ENCODE measurements around the gene LIPF. TPM values are rescaled to one million over a fixed set of nuclear protein-coding genes. Genes with fewer than 3 reads are reported as not detected.
"Not testable (repeated sequence)": the region's sequence is repeated elsewhere in the genome, so short reads cannot be mapped to it uniquely, and the experiment has no call there.

Gene LIPF
- polyA plus RNA-seq, 1 donor, result not detected

DNA sequence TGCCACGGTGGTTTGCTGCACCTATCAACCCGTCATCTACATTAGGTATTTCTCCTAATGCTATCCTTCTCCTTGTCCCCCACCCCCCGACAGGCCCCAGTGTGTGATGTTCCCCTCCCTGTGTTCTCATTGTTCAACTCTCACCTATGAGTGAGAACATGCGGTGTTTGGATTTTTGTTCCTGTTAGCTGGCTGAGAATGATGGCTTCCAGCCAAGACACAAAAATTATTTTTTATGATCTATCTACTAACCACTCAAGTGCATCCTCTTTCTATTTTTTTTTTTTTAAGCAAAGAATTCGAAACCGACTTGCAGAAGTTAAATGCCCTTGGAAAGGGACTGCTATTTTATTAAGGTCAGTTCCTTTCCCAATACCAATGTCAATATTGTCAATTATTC is 45.1 kb downstream of the LIPF start:
- not testable (repeated sequence) for H3K4me3 ChIP-seq (ENCODE audit: low read length); H3K4me1 ChIP-seq (ENCODE audit: control insufficient read depth, insufficient read depth, low read length); DNase-seq; H3K9me3 ChIP-seq (ENCODE audit: control insufficient read depth, low read depth, low read length); H3K36me3 ChIP-seq (ENCODE audit: control insufficient read depth, insufficient read depth, low read length); H3K27ac ChIP-seq (ENCODE audit: low read length); H3K27me3 ChIP-seq (ENCODE audit: control insufficient read depth, insufficient read depth, low read length)
- 73% methylated on average over 3 of the region's 6 CpGs for whole genome bisulfite sequencing (ENCODE audit: insufficient coverage, low lambda C conversion rate)

DNA sequence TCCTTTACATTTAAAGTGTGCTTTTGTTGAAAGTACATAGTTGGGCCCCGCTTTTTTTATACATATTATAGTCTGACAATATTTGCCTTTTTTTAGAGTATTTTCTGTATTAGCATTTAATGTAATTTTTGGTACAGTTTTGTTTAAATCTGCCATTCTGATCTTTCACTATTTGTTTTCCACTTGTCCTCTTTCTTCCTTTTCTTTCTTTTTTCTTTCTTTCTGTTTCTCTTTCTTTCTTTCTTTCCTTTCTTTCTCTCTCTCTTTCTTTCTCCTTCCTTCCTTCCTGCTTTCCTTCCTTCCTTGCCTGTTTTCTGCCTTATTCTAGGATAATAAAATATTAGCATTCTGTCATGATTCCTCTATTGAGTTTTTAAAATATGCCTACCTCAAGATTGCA is 51.3 kb downstream of the LIPF start:
- 92% methylated on average over 1 of the region's 1 CpG for WGBS (ENCODE audit: insufficient coverage, low lambda C conversion rate)
- no peak for DNase-seq

DNA sequence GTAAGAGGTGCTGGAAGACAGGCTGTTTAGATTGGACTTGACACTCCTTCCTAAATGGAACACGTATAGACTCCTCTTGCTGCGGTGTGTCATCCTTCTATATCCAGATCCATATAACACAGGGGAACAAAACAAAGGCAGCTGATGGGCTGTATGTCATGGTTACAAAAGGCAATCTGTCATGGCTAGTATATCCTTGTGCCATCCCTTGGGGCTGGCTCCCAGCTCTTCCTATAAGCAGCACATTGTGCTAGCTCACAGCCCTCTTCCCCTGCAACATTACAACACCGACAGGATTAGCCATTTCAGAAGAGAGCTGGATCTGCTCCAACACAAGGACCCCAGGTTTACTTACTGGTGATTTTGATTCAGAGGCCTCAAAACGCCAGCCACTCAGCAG is 57.1 kb downstream of the LIPF start:
- H3K27me3 ChIP-seq (ENCODE audit: control insufficient read depth, insufficient read depth, low read length), result no peaks in the 10 kb centered on the region
- no CpG with 5 or more reads among the region's 4 CpGs for WGBS (ENCODE audit: insufficient coverage, low lambda C conversion rate)
- no peak overlapping the region for H3K4me3 ChIP-seq (ENCODE audit: low read length)
- H3K4me1 ChIP-seq (ENCODE audit: control insufficient read depth, insufficient read depth, low read length), result no peaks in the 10 kb centered on the region
- H3K36me3 ChIP-seq (ENCODE audit: control insufficient read depth, insufficient read depth, low read length), result no peaks in the 10 kb centered on the region
- no peak for DNase-seq
- H3K9me3 ChIP-seq (ENCODE audit: control insufficient read depth, low read depth, low read length), result no peaks in the 10 kb centered on the region
- H3K27ac ChIP-seq (ENCODE audit: low read length), result no peak overlapping the region

More for the DNA sequence above, 51.3 kb downstream of the LIPF start:
- Histone ChIP-seq H3K27ac (ENCODE audit: low read length) (no peak overlapping the region), H3K4me1 (ENCODE audit: control insufficient read depth, insufficient read depth, low read length) (no peaks in the 10 kb centered on the region), H3K27me3 (ENCODE audit: control insufficient read depth, insufficient read depth, low read length) (no peaks in the 10 kb centered on the region), H3K9me3 (ENCODE audit: control insufficient read depth, low read depth, low read length) (no peaks in the 10 kb centered on the region), H3K4me3 (ENCODE audit: low read length) (no peak overlapping the region), H3K36me3 (ENCODE audit: control insufficient read depth, insufficient read depth, low read length) (no peaks in the 10 kb centered on the region)

- no peaks in the 10 kb centered on the region for H3K27me3 ChIP-seq (ENCODE audit: control insufficient read depth, insufficient read depth, low read length)
- DNase-seq, result no peak
Observed at GRCh38 chr10:88725798-88726197, 61.6 kb downstream of the LIPF start.

GRCh38 chr10:88728107-88728763 is 64.0 kb downstream of the LIPF start:
- Histone ChIP-seq H3K4me3 (ENCODE audit: low read length) (no peak overlapping the region), H3K27me3 (ENCODE audit: control insufficient read depth, insufficient read depth, low read length) (no peaks in the 10 kb centered on the region), H3K36me3 (ENCODE audit: control insufficient read depth, insufficient read depth, low read length) (no peaks in the 10 kb centered on the region), H3K27ac (ENCODE audit: low read length) (no peak overlapping the region), H3K9me3 (ENCODE audit: control insufficient read depth, low read depth, low read length) (no peaks in the 10 kb centered on the region), H3K4me1 (ENCODE audit: control insufficient read depth, insufficient read depth, low read length) (no peaks in the 10 kb centered on the region)
- no peak for DNase-seq
- no CpG with 5 or more reads among the region's 30 CpGs for WGBS (ENCODE audit: insufficient coverage, low lambda C conversion rate)

More at GRCh38 chr10:88725798-88726197, 61.6 kb downstream of the LIPF start:
- WGBS (ENCODE audit: insufficient coverage, low lambda C conversion rate), result 14% methylated on average over 1 of the region's 1 CpG
- no peak overlapping the region for H3K4me3 ChIP-seq (ENCODE audit: low read length)
- no peak overlapping the region for H3K27ac ChIP-seq (ENCODE audit: low read length)
- no peaks in the 10 kb centered on the region for H3K9me3 ChIP-seq (ENCODE audit: control insufficient read depth, low read depth, low read length)
- H3K36me3 ChIP-seq (ENCODE audit: control insufficient read depth, insufficient read depth, low read length), result no peaks in the 10 kb centered on the region
- H3K4me1 ChIP-seq (ENCODE audit: control insufficient read depth, insufficient read depth, low read length), result no peaks in the 10 kb centered on the region

Other genes starting within 250 kb of the LIPF start
- 19.5 TPM for gene RNLS, start 81.1 kb upstream of the LIPF start, polyA plus RNA-seq
- 0.10 TPM for gene LIPJ, start 77.7 kb upstream of the LIPF start, polyA plus RNA-seq
- not detected for gene LIPK, start 41.8 kb downstream of the LIPF start, polyA plus RNA-seq
- not detected for gene LIPN, start 95.6 kb downstream of the LIPF start, polyA plus RNA-seq
- gene LIPM, start 138.3 kb downstream of the LIPF start, polyA plus RNA-seq, result 0.04 TPM
- 1.3 TPM for gene ANKRD22, start 187.4 kb downstream of the LIPF start, polyA plus RNA-seq
- 25.5 TPM for gene STAMBPL1, start 215.8 kb downstream of the LIPF start, polyA plus RNA-seq